Renal cortex interstitium (tissue), 11 donors: Measurements from ENCODE around the gene GRM1. TPM values are rescaled to one million over a fixed set of nuclear protein-coding genes. Genes with fewer than 3 reads are reported as not detected.

Source experiments
- DNase-seq, 11 donors: peaks; one replicate each; pipeline ENCODE4 v3.0.0-alpha.2; 2013; ENCODE audit warnings: low read depth in 9 of 11, low spot score in 4 of 11; ENCODE audit errors: extremely low read depth in 1 of 11
- polyA plus RNA-seq, 3 donors: library from polyadenylated mRNA; unstranded; fragments of 120-200 nt; gene quantifications; one replicate each; pipeline ENCODE4 v1.2.1, GENCODE V29; 2013; ENCODE audit not compliant: insufficient read length in 3 of 3

The GRM1 gene
- polyA plus RNA-seq, 3 donors: 0.11 to 0.14 (median 0.11) TPM

GRCh38 chr6:146090474-146090873 is 61.6 kb downstream of the GRM1 start:
- no peak for DNase-seq

DNA sequence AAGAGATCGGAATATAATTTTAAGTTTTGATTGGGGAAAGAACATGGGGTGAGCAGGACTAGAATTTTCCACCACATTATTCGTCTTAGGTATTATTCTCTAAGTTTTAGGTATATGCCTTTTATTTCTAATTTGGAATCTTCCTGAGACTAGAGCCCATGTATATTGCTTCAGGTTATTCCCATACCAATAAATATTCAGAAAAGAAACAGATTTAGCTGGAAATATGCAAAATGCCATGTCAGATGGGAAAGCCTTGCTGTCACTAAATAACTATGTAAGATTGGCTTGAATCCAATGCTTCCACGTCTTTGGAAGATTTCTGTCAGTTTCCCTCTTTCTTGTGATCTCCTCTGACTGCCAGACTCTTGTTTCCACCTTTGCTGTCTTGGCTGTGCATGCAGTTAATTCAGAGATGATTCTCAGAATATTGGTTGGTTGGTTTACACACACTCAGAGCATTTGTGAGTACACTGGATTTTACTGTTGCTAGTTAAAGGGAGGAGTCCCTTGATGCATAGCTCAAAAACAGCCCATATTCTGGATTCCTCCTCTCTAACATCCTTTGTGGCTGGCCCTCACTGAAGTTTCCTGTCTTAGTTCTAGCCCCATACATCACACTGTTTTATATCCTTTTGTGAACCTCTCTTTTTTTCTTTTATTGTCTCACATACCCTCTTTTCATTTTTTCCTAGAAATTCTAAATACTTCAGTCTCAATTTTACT is 64.3 kb downstream of the GRM1 start:
- no peak for DNase-seq

GRCh38 chr6:146095481-146095880 is 66.6 kb downstream of the GRM1 start:
- no peak for DNase-seq

DNA sequence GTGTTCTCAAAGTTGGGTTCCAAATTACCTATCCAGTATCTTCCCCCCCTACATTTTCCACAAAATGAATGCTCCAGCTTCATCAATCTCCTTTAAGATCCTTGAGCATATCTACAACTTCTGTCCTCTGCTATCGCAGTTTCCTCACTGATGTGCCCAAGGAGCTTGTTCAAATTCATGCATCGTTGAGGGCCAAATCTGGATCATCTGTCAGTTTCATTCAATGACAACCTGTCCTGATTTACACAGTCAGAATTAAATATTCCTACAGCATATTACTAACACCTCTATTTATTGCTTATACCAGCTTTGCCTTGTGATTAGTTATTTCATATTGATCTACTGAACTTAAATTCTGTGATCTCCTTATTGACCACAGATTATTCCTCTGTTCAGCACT is 68.7 kb downstream of the GRM1 start:
- no peak for DNase-seq

- DNase-seq: no peak
These were observed 71.9 kb downstream of the GRM1 start for GRCh38 chr6:146100776-146101175.

GRCh38 chr6:146103416-146104072 is 74.7 kb downstream of the GRM1 start:
- no peak for DNase-seq

GRCh38 chr6:146106532-146106931 is 77.7 kb downstream of the GRM1 start:
- no peak for DNase-seq

GRCh38 chr6:146110990-146111389 is 82.1 kb downstream of the GRM1 start:
- no peak for DNase-seq

GRCh38 chr6:146111881-146112450 is 83.1 kb downstream of the GRM1 start:
- no peak for DNase-seq

DNA sequence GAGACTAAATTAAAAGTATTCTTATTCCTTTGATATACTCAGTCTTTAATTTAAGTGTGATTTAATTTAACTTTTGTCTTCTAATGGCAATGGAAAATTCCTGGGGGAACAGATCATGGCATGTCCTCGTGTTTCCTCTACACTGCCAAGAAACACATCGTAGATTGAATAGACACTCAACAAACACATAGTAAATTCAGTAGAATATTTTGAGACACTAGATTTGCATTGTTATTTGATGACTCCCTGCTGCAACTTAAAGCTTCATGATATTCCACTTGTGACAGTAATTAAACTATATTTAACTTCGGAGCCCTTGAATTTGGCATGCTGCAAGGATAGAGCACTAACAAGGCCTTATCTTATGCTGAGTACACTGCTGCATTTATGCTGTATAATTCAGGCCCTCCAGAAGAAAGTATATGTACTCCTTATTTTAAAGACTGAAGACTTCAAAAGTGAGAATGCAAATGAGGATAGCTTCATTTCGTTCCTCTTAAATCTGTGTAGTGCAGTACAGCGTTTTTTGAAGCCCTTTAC is 84.3 kb downstream of the GRM1 start:
- no peak for DNase-seq

DNA sequence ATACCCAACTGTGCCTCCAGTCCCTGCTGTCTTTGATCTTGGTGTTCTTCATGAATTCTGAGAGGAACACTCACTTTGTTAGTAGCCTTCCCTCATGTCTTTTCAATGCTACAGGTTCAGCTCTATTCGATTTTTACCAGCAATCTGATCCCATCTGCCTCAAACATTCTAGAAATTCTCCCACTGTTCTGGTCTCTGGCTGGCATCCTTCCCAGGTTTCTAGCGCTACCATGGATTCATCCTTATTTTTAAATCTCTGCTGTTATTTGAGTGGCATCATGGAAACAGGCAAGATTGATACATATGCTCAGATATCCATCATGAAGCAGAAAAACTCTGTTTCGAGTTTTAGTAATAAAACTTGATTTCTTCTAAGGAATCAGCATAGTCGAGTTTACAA is 94.8 kb downstream of the GRM1 start:
- no peak for DNase-seq

DNA sequence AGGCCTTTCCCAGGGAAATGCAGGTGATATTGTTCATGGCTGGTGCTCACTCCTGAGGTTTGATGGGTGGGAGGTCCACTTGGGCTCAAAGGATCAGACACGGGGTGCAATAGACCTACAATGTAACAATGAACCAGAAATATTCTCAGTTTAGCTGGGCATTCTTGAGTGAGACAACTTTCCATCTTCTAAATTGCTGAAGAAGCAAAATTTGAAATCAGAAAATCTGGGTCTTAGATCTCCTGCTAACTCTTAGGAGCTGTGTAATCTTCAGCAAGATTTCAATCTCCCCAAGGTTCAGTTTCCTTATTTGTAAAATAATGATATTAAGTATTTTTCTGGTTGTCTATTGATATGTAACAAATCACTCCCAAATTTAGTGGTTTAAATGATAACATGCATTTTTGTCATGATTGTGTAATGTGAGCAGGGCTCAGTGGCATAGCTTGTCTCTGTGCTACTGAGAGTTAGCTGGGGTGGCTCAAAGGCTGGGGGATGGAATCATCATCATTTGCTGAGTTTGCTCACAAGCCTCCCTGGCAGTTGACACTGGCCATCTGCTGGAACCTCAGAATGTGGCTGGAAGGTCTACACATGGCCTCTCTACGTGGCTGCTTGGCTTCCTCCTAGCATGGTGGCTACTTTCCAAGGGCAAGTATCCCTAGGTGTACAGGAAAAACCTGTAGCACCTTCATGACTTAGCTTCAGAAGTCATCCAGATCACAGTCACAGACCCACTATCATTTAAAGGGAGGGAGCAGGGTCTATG is 98.8 kb downstream of the GRM1 start:
- no peak for DNase-seq

DNA sequence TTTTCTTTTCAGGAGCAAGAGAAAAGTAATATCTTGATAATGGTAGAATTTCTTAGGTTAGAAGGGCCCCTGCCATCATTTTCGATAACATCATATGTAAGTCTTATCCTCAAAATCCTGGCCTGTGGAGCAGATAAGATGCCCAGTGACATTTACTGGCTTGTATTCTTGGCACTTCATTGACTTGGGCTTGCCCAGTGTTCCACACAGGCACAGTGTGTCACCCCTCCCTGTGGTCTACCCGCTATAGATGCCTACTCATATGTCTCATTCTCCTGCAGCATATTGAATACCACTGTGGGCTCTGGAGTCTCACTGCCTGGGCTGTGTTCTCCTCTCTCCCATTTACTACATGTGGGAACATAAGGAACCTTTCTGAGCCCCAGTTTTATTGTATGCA is 105.0 kb downstream of the GRM1 start:
- no peak for DNase-seq

GRCh38 chr6:146135167-146135566 is 106.3 kb downstream of the GRM1 start:
- no peak for DNase-seq

DNA sequence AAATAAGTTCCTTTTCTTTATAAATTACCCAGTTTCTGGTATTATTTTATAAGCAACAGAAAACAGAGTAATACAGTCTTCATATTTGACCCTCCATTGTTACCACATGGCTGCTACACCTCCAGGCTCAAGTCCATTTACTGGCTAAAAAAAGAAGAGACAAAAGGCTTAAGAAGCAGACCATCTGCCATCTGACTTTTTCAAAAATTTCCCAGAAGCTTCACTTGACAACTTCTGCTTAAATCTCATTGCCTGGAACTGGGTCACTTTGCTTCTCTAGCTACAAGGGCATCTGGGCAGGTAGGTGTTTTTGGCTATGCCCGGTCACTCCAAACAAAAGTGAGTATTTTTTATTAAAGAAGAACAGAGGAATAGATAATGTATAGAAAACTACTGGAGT is 118.0 kb downstream of the GRM1 start:
- DNase-seq: no peak

- no peak for DNase-seq
These were observed 120.9 kb downstream of the GRM1 start for GRCh38 chr6:146149770-146150169.

- DNase-seq: no peak
These were observed 124.3 kb downstream of the GRM1 start for GRCh38 chr6:146153040-146153758.

DNA sequence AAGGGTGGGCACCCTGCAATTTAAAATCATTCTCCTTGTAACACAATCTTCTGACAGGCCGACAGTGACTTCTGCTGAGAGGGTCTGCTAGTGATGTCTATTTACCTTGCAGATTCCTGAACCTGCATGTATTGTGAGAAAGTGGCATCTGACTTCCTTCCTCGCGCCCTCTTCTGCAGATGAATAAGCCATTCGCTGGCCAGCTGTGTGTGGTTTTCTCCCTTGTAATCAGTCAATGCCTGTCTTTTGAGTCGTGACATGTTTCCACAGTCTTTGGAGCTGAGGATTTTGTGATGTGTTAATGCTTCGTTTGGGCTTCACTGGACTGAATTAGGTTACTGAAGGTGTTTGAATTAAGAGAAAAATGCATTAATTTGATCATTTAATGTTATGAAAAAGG is 125.3 kb downstream of the GRM1 start:
- no peak for DNase-seq

GRCh38 chr6:146161664-146162063 is 132.8 kb downstream of the GRM1 start:
- no peak for DNase-seq
